MCF 10A (cell line): Measurements from ENCODE around the gene HABP4. TPM values are rescaled to one million over a fixed set of nuclear protein-coding genes. Genes with fewer than 3 reads are reported as not detected.
A peak's percentile ranks its signal among the peaks of the same experiment; 100 is the strongest.

ENCODE experiments used
- BruUV-seq: library from RNA; stranded (reverse); fragments of 400-500 nt; replicated peaks from 2 replicates; lab custom pipeline; 2021; lab: Mats Ljungman, UMichigan
- CTCF ChIA-PET: fragments of 300-600 bp; sonication (Branson Sonifier 250); formaldehyde crosslinking; extraction: SDS; loops from one replicate; lab custom pipeline; 2021; ENCODE audit warnings: antibody characterized with exemption, inconsistent platforms; lab: Yijun Ruan, JAX
- POLR2A ChIA-PET: fragments of 300-600, 350-650 bp; sonication (Branson Sonifier 250); formaldehyde crosslinking; extraction: SDS; loops from one replicate; lab custom pipeline; 2020; ENCODE audit warnings: antibody characterized with exemption, inconsistent platforms; lab: Yijun Ruan, JAX
- DNase-seq: peaks from one replicate; pipeline ENCODE4 v3.0.0-alpha.2; 2018; ENCODE audit not compliant: unreplicated experiment
- H3K27ac Mint-ChIP-seq: one replicate; pipeline ENCODE4 v1.8.0; 2022; ENCODE audit warnings: mild to moderate bottlenecking, low read depth, mixed read lengths; ENCODE audit not compliant: unreplicated experiment
- H3K27me3 Mint-ChIP-seq: one replicate; pipeline ENCODE4 v1.8.0; 2022; ENCODE audit warnings: mixed read lengths; ENCODE audit not compliant: insufficient read depth, unreplicated experiment
- H3K36me3 Mint-ChIP-seq: one replicate; pipeline ENCODE4 v1.8.0; 2022; ENCODE audit warnings: mild to moderate bottlenecking, moderate library complexity, mixed read lengths; ENCODE audit not compliant: insufficient read depth, unreplicated experiment
- H3K4me1 Mint-ChIP-seq: one replicate; pipeline ENCODE4 v1.8.0; 2022; ENCODE audit warnings: mixed read lengths; ENCODE audit not compliant: insufficient read depth, unreplicated experiment
- H3K4me3 Mint-ChIP-seq: one replicate; pipeline ENCODE4 v1.8.0; 2022; ENCODE audit warnings: mild to moderate bottlenecking, moderate library complexity, mixed read lengths; ENCODE audit not compliant: unreplicated experiment
- H3K9me3 Mint-ChIP-seq: one replicate; pipeline ENCODE4 v1.8.0; 2022; ENCODE audit warnings: mixed read lengths; ENCODE audit not compliant: unreplicated experiment
- CTCF ChIP-seq: fragments of 200-600 bp; IDR thresholded peaks from one replicate; pipeline ENCODE4 v1.8.0; 2022; ENCODE audit warnings: antibody characterized with exemption, mild to moderate bottlenecking; ENCODE audit not compliant: unreplicated experiment
- intact Hi-C: fragments of 100-400 bp; cut with micrococcal nuclease; formaldehyde crosslinking; loops from 2 replicates; pipeline ENCODE4 v1.14.1; 2022
- total RNA-seq: library from RNA; stranded (reverse); gene quantifications from 2 replicates; pipeline ENCODE4 v1.2.3, GENCODE V29; 2022

Gene HABP4
- total RNA-seq, 1 experiment from 2014 or later = 4.3 TPM

- POLR2A ChIA-PET = no interaction called here
- H3K36me3 Mint-ChIP-seq = peaks cover 6% of the 10 kb centered on the region
- intact Hi-C loops = no loop called here
Measured at GRCh38 chr9:96512240-96512639, 62.3 kb downstream of the HABP4 start.

GRCh38 chr9:96513622-96514021 lies 63.7 kb downstream of the HABP4 start:
- no peak for TF ChIP-seq CTCF
- H3K4me1 Mint-ChIP-seq = peaks cover 7% of the 10 kb centered on the region
- DNase-seq = no peak
- CTCF ChIA-PET = interaction anchor here (0.8 kb wide), 1 partner anchor 10 kb away, joined by 5 read pairs; no protein-coding TSS in a partner anchor
- POLR2A ChIA-PET = interaction anchor here (0.6 kb wide), 2 partner anchors 41 to 1394 kb away, joined by 3 read pairs; no protein-coding TSS in a partner anchor
- H3K27ac Mint-ChIP-seq = no peak overlapping the region
- no TSS peak for BruUV-seq
- no peaks in the 10 kb centered on the region for H3K9me3 Mint-ChIP-seq
- peaks cover 3% of the 10 kb centered on the region for H3K36me3 Mint-ChIP-seq
- H3K4me3 Mint-ChIP-seq = no peak overlapping the region
- H3K27me3 Mint-ChIP-seq = no peaks in the 10 kb centered on the region
- intact Hi-C loops = no loop called here

More at GRCh38 chr9:96512240-96512639, 62.3 kb downstream of the HABP4 start:
- H3K4me3 Mint-ChIP-seq = no peak overlapping the region
- CTCF ChIA-PET = no interaction called here
- no peak for DNase-seq
- H3K9me3 Mint-ChIP-seq = no peaks in the 10 kb centered on the region
- no peak for TF ChIP-seq CTCF
- no peaks in the 10 kb centered on the region for H3K27me3 Mint-ChIP-seq
- BruUV-seq = no TSS peak
- H3K27ac Mint-ChIP-seq = no peak overlapping the region
- peaks cover 7% of the 10 kb centered on the region for H3K4me1 Mint-ChIP-seq

- Mint-ChIP-seq H3K4me3 (no peak overlapping the region), H3K4me1 (peaks cover 7% of the 10 kb centered on the region), H3K36me3 (no peaks in the 10 kb centered on the region), H3K27ac (no peak overlapping the region), H3K9me3 (no peaks in the 10 kb centered on the region), H3K27me3 (no peaks in the 10 kb centered on the region)
- CTCF ChIA-PET = interaction anchor here (0.5 kb wide), 1 partner anchor 262 kb away, joined by 4 read pairs; no protein-coding TSS in a partner anchor
- POLR2A ChIA-PET = interaction anchor here (0.6 kb wide), 3 partner anchors 40 to 1395 kb away, joined by 3 read pairs; no protein-coding TSS in a partner anchor
- intact Hi-C loops = no loop called here
- BruUV-seq = no TSS peak
- no peak for TF ChIP-seq CTCF
- DNase-seq = peak; percentile 12
Measured at GRCh38 chr9:96514108-96514799, 64.3 kb downstream of the HABP4 start.

- TF ChIP-seq CTCF = no peak
- Mint-ChIP-seq H3K4me3 (no peak overlapping the region), H3K36me3 (no peaks in the 10 kb centered on the region), H3K27ac (no peak overlapping the region), H3K9me3 (no peaks in the 10 kb centered on the region), H3K4me1 (peaks cover 7% of the 10 kb centered on the region), H3K27me3 (no peaks in the 10 kb centered on the region)
- intact Hi-C loops = no loop called here
- ChIA-PET POLR2A (interaction anchor here (0.6 kb wide), 1 partner anchor 55 kb away, joined by 3 read pairs; no protein-coding TSS in a partner anchor), CTCF (interaction anchor here (1.0 kb wide), 1 partner anchor 52 kb away, joined by 3 read pairs; no protein-coding TSS in a partner anchor)
- no peak for DNase-seq
- no TSS peak for BruUV-seq
Measured at GRCh38 chr9:96514800-96515158, 64.8 kb downstream of the HABP4 start.
